ENCODE results near the gene NPIPB2. TPM values are rescaled to one million over a fixed set of nuclear protein-coding genes. Genes with fewer than 3 reads are reported as not detected.
"Not testable (repeated sequence)": the region's sequence is repeated elsewhere in the genome, so short reads cannot be mapped to it uniquely, and the experiment has no call there.

NPIPB2 gene
- total and polyA plus RNA-seq, 2 of the 13 experiments (the other 11 are each of a cell fraction or from before 2014, with no cell fraction given) = 1.8 to 4.1 TPM

- intact Hi-C loops (cut with micrococcal nuclease; ENCODE audit: unreplicated experiment); ATAC-seq; H3K79me2 ChIP-seq (ENCODE audit: insufficient read depth, low read length); FAIRE-seq; H4K20me1 ChIP-seq (ENCODE audit: insufficient read depth, low read length); CTCF ChIA-PET (ENCODE audit: low intra/inter-chr PET ratio, low total read pairs); H3K9ac ChIP-seq (ENCODE audit: insufficient read depth, low read depth, low read length); H3K4me2 ChIP-seq (ENCODE audit: low read depth, low read length); H3K36me3 ChIP-seq (replicated peaks in 1 of 2; ENCODE audit: control insufficient read depth in 1 of 2, insufficient read depth in 2 of 2, low read length in 2 of 2); H3K27ac ChIP-seq (ENCODE audit: extremely low read length, insufficient read depth, low read length); H3K4me3 ChIP-seq (replicated peaks in 1 of 3; ENCODE audit: insufficient read depth in 1 of 3, low read depth in 2 of 3, low read length in 3 of 3); H3K9me3 ChIP-seq (ENCODE audit: low read length); BruUV-seq (replicated peaks); DNase-seq (ENCODE audit: low spot score); in situ Hi-C loops (cut with HindIII; ENCODE audit: extremely low pct_ligation_motif_present, low pct_unique_long_range_greater_than_20kb); H2AFZ ChIP-seq (ENCODE audit: low read length): not testable (repeated sequence)
- WGBS (ENCODE audit: low lambda C conversion rate) = 55% methylated on average over 5 of the region's 5 CpGs
- Histone ChIP-seq H3K4me1 (ENCODE audit: insufficient read depth, low read length) (peaks cover 40% of the 10 kb centered on the region), H3K27me3 (ENCODE audit: control insufficient read depth in 1 of 2, insufficient read depth in 2 of 2, low read length in 2 of 2) (peaks cover 2 to 18% of the 10 kb centered on the region in 2 experiments; a peak in 4 of 5 replicates)
- TF ChIP-seq GABPB1 (CRISPR knock-in tag; IDR thresholded peaks at IDR 0.05) = 0 out of 2 replicates have a peak, but pooled peaks have one; percentile 9
- TF ChIP-seq ZNF460 (CRISPR knock-in tag; IDR thresholded peaks at IDR 0.05; ENCODE audit: borderline replicate concordance) = peak; percentile 84
- POLR2A ChIA-PET = interaction anchor here (0.6 kb wide), 1 partner anchor 114 kb away, joined by 3 read pairs; no protein-coding TSS in a partner anchor
Measured at GRCh38 chr16:11962457-11962856, 20.6 kb upstream of the NPIPB2 start.

GRCh38 chr16:11957591-11958395 is 15.9 kb upstream of the NPIPB2 start:
- FAIRE-seq = no peak
- Histone ChIP-seq H3K4me1 (ENCODE audit: insufficient read depth, low read length) (peaks cover 38% of the 10 kb centered on the region), H3K27ac (ENCODE audit: extremely low read length, insufficient read depth, low read length) (no peak overlapping the region), H3K9ac (ENCODE audit: insufficient read depth, low read depth, low read length) (no peak overlapping the region), H3K27me3 (ENCODE audit: control insufficient read depth in 1 of 2, insufficient read depth in 2 of 2, low read length in 2 of 2) (peaks cover 2 to 11% of the 10 kb centered on the region in 2 experiments; a peak in 2 of 5 replicates), H3K4me2 (ENCODE audit: low read depth, low read length) (no peak overlapping the region), H3K79me2 (ENCODE audit: insufficient read depth, low read length) (no peaks in the 10 kb centered on the region), H3K4me3 (replicated peaks in 1 of 3; ENCODE audit: insufficient read depth in 1 of 3, low read depth in 2 of 3, low read length in 3 of 3) (no peak overlapping the region), H2AFZ (ENCODE audit: low read length) (no peak overlapping the region), H3K36me3 (replicated peaks in 1 of 2; ENCODE audit: control insufficient read depth in 1 of 2, insufficient read depth in 2 of 2, low read length in 2 of 2) (no peaks in the 10 kb centered on the region), H3K9me3 (ENCODE audit: low read length) (no peaks in the 10 kb centered on the region), H4K20me1 (ENCODE audit: insufficient read depth, low read length) (no peaks in the 10 kb centered on the region)
- CTCF ChIA-PET (ENCODE audit: low intra/inter-chr PET ratio, low total read pairs) = no interaction called here
- in situ Hi-C loops (cut with HindIII; ENCODE audit: extremely low pct_ligation_motif_present, low pct_unique_long_range_greater_than_20kb) = no loop called here
- intact Hi-C loops (cut with micrococcal nuclease; ENCODE audit: unreplicated experiment) = no loop called here
- no peak for ATAC-seq
- BruUV-seq (replicated peaks) = no TSS peak
- TF ChIP-seq REL (CRISPR knock-in tag; conservative IDR thresholded peaks at IDR 0.05) (no peak), IKZF5 (CRISPR knock-in tag; IDR thresholded peaks at IDR 0.05) (no peak), FOXP1 (IDR thresholded peaks at IDR 0.05) (no peak), FOXP1 (CRISPR knock-in tag; IDR thresholded peaks at IDR 0.05) (no peak), RFX3 (CRISPR knock-in tag; IDR thresholded peaks at IDR 0.05) (no peak), ZBTB7A (CRISPR knock-in tag; IDR thresholded peaks at IDR 0.05) (no peak), HIVEP1 (CRISPR knock-in tag; IDR thresholded peaks at IDR 0.05) (no peak), TARDBP (CRISPR knock-in tag; IDR thresholded peaks at IDR 0.05) (no peak), TFDP1 (CRISPR knock-in tag; IDR thresholded peaks at IDR 0.05; ENCODE audit: borderline replicate concordance) (no peak), ZBTB44 (CRISPR knock-in tag; IDR thresholded peaks at IDR 0.05) (no peak), POLR2AphosphoS2 (IDR thresholded peaks at IDR 0.05; ENCODE audit: low read depth, low read length) (no peak)
- POLR2A ChIA-PET = interaction anchor here (0.6 kb wide), 1 partner anchor 101 kb away, joined by 3 read pairs; no protein-coding TSS in a partner anchor
- DNase-seq (ENCODE audit: low spot score) = no peak
- WGBS (ENCODE audit: low lambda C conversion rate) = 55% methylated on average over 10 of the region's 10 CpGs
